Urinary bladder (tissue), 4 donors: ENCODE results near the gene CYS1. TPM values are rescaled to one million over a fixed set of nuclear protein-coding genes. Genes with fewer than 3 reads are reported as not detected.
"Not testable (repeated sequence)": the region's sequence is repeated elsewhere in the genome, so short reads cannot be mapped to it uniquely, and the experiment has no call there.

Source experiments
- DNase-seq: peaks from one replicate; pipeline ENCODE4 v3.0.0-alpha.2; 2015; ENCODE audit errors: extremely low spot score
- H3K27ac ChIP-seq: one replicate; pipeline ENCODE4 v1.5.1; 2013; ENCODE audit warnings: low read depth, mild to moderate bottlenecking, moderate library complexity
- H3K36me3 ChIP-seq: one replicate; pipeline ENCODE4 v1.6.1; 2013; ENCODE audit warnings: mild to moderate bottlenecking, moderate library complexity; ENCODE audit not compliant: insufficient read depth
- H3K4me1 ChIP-seq: one replicate; pipeline ENCODE4 v1.6.1; 2013; ENCODE audit warnings: mild to moderate bottlenecking, moderate library complexity; ENCODE audit not compliant: insufficient read depth
- H3K4me3 ChIP-seq: one replicate; pipeline ENCODE4 v1.5.1; 2013; ENCODE audit warnings: low read depth, low read length
- WGBS: extraction: QIAGEN DNeasy Blood & Tissue Kit; methylation state at CpG from one replicate; pipeline ENCODE4 v1.1.7; 2013; 5-methylcytosine and 5-hydroxymethylcytosine counted together
- polyA plus RNA-seq: library from polyadenylated mRNA; stranded (reverse); fragments of 200-250 nt; gene quantifications from one replicate; pipeline ENCODE4 v1.2.3, GENCODE V29; 2013
- total RNA-seq: library from RNA; depleted of rRNA; stranded (reverse); fragments of >200 nt; gene quantifications from one replicate; pipeline ENCODE4 v1.2.3, GENCODE V29; 2014
- donor health status: healthy with polysubstance abuse.
- donor health status: healthy.

The CYS1 gene
- total and polyA plus RNA-seq, 2 donors: 6.2 to 7.2 TPM

DNA sequence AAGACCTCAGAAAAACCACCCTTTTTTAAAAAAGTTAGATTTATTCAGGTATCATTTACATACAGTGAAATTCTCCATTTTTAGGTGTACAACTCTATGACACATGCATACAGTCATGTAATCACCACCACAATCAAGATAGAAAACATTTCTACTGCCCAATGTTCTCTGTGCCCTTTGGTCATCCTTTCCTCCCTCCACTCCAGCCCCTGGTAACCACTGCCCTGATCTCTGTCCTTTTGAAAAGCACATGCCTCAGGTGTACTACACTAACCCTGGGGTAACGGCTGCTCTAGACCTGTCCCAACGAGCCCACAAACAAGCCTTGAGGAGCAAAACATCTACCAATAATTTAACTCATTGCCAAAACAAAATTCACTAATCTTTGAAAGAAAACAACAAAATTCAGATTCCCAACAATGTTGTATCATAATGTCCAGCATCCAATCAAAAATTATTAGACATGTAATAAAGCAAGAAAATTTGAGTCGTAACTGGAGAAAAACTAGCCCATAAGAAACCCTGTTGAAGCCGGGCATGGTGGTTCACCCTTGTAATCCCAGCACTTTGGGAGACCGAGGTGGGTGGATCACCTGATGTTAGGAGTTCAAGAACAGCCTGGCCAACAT is 62.8 kb downstream of the CYS1 start:
- no peak overlapping the region for H3K4me3 ChIP-seq
- WGBS: 91% methylated on average over 5 of the region's 5 CpGs
- no peak overlapping the region for H3K27ac ChIP-seq
- no peaks in the 10 kb centered on the region for H3K36me3 ChIP-seq
- H3K4me1 ChIP-seq: no peaks in the 10 kb centered on the region
- no peak for DNase-seq

DNA sequence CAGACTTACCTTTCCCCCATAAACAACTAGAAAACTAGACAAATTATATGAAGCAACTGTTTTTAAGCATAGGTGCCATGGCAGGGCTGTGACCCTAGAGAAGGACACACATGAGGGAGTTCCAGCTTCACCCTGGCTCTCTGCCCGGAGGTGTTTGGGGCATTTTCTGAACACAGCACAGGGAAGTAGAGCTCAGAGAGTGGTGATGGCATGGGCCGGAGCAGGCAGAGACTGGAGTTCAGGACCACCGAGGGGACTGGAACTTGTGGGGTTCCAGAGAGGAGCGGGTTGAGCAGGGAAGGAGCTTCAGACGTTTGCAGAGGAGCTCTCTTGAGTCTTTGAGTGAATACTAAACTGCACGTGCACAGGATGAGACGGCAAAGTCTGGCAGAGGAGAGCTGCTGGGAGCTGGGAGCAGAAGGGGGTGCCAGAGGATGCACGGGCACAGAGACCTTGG is 63.4 kb downstream of the CYS1 start:
- Histone ChIP-seq H3K4me1 (no peaks in the 10 kb centered on the region), H3K27ac (no peak overlapping the region), H3K4me3 (no peak overlapping the region), H3K36me3 (no peaks in the 10 kb centered on the region)
- DNase-seq: no peak
- WGBS: 88% methylated on average over 8 of the region's 8 CpGs

DNA sequence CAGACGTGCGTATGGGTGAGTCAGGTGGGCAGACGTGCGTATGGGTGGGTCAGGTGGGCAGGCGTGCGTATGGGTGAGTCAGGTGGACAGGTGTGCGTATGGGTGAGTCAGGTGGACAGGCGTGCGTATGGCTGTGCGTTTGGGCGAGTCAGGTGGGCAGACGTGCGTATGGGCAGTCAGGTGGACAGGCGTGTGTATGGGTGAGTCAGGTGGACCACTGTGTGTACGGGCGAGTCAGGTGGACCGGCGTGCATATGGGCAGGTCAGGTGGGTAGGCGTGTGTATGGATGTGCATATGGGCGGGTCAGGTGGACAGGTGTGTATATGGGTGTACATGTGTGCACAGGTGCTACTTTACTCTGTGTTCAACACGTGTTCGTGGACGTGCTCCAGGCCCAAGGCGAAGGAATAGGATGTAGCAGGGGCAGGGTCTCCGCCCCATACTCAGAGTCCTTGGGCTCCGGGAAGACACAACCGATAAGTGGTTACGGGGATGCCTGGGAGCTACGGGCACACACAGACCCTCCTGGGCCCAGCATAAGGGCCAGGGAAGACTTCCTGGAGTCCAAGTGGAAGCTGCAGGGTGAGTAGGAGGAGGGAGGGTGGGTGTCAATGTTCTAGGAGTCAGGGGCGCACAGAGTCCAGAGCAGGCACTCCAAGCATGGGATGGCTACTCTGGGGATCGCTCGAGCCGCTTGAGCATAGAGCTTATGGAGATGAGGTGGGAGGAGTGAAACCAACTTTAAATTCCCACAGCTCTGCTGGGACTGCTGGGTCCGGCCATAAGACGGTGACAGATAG is 64.0 kb downstream of the CYS1 start:
- H3K36me3 ChIP-seq: no peaks in the 10 kb centered on the region
- WGBS: 91% methylated on average over 35 of the region's 35 CpGs
- H3K4me3 ChIP-seq: no peak overlapping the region
- H3K27ac ChIP-seq: no peak overlapping the region
- DNase-seq: no peak
- no peaks in the 10 kb centered on the region for H3K4me1 ChIP-seq

DNA sequence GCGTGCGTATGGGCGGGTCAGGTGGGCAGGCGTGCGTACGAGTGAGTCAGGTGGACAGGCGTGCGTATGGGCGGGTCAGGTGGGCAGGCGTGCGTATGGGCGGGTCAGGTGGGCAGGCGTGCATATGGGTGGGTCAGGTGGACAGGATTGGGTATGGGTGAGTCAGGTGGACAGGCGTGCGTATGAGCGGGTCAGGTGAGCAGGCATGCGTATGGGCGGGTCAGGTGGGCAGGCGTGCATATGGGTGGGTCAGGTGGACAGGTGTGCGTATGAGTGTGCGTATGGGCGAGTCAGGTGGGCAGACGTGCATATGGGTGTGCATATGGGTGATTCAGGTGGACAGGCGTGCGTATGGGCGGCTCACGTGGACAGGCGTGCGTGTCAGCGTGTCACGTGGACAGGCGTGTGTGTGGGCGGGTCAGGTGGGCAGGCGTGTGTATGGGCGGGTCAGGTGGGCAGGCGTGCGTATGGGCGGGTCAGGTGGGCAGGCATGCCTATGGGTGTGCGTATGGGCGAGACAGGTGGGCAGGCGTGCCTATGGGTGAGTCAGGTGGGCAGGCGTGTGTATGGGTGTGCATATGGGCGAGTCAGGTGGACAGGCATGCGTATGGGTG is 64.7 kb downstream of the CYS1 start:
- not testable (repeated sequence) for DNase-seq, H3K36me3 ChIP-seq, H3K4me3 ChIP-seq, H3K4me1 ChIP-seq, H3K27ac ChIP-seq
- 98% methylated on average over 44 of the region's 44 CpGs for WGBS

DNA sequence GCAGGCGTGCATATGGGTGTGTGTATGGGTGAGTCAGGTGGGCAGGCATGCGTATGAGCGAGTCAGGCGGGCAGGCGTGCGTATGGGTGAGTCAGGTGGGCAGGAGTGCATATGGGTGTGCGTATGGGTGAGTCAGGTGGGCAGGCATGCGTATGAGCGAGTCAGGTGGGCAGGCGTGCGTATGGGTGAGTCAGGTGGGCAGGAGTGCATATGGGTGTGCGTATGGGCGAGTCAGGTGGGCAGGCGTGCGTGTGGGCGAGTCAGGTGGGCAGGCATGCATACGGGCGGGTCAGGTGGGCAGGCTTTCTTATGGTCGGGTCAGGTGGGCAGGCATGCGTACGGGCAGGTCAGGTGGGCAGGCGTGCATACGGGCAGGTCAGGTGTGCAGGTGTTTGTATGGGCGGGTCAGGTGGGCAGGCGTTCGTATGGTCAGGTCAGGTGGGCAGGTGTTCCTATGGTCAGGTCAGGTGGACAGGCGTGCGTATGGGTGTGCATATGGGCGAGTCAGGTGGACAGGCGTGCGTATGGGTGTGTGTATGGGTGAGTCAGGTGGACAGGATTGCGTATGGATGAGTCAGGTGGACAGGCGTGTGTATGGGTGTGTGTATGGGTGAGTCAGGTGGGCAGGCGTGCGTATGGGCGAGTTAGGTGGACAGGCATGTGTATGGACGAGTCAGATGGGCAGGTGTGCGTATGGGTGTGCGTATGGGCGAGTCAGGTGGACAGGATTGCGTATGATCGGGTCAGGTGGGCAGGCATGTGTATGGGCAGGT is 65.6 kb downstream of the CYS1 start:
- no peak overlapping the region for H3K27ac ChIP-seq
- H3K4me3 ChIP-seq: no peak overlapping the region
- WGBS: 96% methylated on average over 42 of the region's 42 CpGs
- DNase-seq: no peak
- H3K4me1 ChIP-seq: no peaks in the 10 kb centered on the region
- no peaks in the 10 kb centered on the region for H3K36me3 ChIP-seq

DNA sequence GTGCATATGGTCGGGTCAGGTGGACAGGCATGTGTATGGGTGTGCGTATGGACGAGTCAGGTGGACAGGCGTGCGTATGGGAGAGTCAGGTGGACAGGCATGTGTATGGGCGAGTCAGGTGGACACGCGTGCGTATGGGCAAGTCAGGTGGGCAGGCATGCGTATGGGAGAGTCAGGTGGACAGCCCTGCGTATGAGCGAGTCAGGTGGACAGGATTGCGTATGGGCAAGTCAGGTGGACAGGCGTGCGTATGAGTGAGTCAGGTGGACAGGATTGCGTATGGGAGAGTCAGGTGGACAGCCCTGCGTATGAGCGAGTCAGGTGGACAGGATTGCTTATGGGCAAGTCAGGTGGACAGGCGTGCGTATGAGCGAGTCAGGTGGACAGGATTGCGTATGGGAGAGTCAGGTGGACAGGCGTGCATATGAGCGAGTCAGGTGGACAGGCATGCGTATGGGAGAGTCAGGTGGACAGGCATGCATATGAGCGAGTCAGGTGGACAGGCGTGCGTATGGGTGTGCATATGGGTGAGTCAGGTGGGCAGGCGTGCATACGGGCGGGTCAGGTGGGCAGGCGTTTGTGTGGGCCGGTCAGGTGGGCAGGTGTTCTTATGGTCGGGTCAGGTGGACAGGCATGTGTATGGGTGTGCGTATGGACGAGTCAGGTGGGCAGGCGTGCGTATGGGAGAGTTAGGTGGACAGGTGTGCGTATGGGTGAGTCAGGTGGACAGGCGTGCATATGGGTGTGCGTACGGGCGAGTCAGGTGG is 66.4 kb downstream of the CYS1 start:
- not testable (repeated sequence) for H3K4me3 ChIP-seq, H3K27ac ChIP-seq, H3K36me3 ChIP-seq, H3K4me1 ChIP-seq, DNase-seq
- WGBS: 95% methylated on average over 43 of the region's 43 CpGs

DNA sequence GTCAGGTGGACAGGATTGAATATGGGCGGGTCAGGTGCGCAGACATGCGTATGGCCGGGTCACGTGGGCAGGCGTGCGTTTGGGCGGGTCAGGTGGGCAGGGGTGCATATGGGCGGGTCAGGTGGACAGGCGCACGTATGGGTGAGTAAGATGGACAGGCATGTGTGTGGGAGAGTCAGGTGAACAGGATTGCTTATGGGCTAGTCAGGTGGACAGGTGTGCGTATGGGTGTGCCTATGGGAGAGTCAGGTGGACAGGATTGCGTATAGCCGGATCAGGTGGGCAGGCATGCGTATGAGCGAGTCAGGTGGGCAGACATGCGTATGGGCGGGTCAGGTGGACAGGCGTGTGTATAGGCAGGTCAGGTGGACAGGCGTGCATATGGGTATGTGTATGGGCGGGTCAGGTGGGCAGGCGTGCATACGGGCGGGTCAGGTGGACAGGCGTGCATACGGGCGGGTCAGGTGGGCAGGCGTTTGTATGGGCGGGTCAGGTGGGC is 67.2 kb downstream of the CYS1 start:
- DNase-seq: no peak
- no peaks in the 10 kb centered on the region for H3K36me3 ChIP-seq
- no peak overlapping the region for H3K4me3 ChIP-seq
- WGBS: 93% methylated on average over 29 of the region's 29 CpGs
- H3K4me1 ChIP-seq: no peaks in the 10 kb centered on the region
- H3K27ac ChIP-seq: no peak overlapping the region

DNA sequence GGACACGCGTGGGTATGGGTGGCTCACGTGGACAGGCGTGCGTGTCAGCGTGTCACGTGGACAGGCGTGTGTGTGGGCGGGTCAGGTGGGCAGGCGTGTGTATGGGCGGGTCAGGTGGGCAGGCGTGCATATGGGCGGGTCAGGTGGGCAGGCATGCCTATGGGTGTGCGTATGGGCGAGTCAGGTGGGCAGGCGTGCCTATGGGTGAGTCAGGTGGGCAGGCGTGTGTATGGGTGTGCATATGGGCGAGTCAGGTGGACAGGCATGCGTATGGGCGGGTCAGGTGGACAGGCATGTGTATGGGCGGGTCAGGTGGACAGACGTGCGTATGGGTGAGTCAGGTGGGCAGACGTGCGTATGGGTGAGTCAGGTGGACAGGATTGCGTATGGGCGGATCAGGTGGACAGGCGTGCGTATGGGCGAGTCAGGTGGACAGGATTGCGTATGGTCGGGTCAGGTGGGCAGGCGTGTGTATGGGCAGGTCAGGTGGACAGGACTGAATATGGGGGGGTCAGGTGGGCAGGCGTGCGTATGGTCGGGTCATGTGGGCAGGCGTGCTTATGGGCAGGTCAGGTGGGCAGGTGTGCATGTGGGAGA is 67.7 kb downstream of the CYS1 start:
- H3K4me1 ChIP-seq, H3K27ac ChIP-seq, H3K4me3 ChIP-seq, DNase-seq, H3K36me3 ChIP-seq: not testable (repeated sequence)
- WGBS: 95% methylated on average over 37 of the region's 37 CpGs

DNA sequence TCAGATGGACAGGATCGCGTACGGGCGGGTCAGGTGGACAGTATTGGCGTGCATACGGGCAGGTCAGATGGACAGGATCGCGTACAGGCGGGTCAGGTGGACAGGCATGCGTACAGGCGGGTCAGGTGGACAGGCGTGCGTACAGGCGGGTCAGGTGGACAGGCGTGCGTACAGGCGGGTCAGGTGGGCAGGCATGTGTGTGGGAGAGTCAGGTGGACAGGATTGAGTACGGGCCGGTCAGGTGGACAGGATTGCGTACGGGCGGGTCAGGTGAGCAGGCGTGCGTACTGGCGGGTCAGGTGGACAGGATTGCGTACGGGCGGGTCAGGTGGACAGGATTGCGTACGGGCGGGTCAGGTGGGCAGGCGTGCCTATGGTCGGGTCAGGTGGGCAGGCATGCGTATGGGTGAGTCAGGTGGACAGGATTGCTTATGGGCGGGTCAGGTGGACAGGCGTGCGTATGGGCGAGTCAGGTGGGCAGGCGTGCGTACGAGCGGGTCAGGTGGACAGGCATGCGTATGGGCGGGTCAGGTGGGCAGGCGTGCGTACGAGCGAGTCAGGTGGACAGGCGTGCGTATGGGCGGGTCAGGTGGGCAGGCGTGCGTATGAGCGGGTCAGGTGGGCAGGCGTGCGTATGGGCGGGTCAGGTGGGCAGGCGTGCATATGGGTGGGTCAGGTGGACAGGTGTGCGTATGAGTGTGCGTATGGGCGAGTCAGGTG is 68.4 kb downstream of the CYS1 start:
- not testable (repeated sequence) for H3K4me3 ChIP-seq, DNase-seq, H3K4me1 ChIP-seq, H3K27ac ChIP-seq, H3K36me3 ChIP-seq
- 96% methylated on average over 61 of the region's 61 CpGs for WGBS

DNA sequence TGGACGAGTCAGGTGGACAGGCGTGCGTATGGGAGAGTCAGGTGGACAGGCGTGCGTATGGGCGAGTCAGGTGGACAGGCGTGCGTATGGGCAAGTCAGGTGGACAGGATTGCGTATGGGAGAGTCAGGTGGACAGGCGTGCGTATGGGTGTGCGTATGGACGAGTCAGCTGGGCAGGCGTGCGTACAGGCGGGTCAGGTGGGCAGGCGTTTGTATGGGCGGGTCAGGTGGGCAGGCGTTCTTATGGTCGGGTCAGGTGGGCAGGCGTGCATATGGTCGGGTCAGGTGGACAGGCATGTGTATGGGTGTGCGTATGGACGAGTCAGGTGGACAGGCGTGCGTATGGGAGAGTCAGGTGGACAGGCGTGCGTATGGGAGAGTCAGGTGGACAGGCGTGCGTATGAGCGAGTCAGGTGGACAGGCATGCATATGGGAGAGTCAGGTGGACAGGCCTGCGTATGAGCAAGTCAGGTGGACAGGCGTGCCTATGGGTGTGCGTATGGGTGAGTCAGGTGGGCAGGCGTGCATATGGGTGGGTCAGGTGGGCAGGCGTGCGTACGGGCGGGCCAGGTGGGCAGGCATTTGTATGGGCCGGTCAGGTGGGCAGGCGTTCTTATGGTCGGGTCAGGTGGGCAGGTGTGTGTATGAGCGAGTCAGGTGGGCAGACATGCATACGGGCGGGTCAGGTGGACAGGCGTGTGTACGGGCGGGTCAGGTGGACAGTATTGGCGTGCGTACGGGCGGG is 69.2 kb downstream of the CYS1 start:
- H3K27ac ChIP-seq, H3K4me3 ChIP-seq, DNase-seq, H3K4me1 ChIP-seq, H3K36me3 ChIP-seq: not testable (repeated sequence)
- WGBS: 97% methylated on average over 52 of the region's 52 CpGs

DNA sequence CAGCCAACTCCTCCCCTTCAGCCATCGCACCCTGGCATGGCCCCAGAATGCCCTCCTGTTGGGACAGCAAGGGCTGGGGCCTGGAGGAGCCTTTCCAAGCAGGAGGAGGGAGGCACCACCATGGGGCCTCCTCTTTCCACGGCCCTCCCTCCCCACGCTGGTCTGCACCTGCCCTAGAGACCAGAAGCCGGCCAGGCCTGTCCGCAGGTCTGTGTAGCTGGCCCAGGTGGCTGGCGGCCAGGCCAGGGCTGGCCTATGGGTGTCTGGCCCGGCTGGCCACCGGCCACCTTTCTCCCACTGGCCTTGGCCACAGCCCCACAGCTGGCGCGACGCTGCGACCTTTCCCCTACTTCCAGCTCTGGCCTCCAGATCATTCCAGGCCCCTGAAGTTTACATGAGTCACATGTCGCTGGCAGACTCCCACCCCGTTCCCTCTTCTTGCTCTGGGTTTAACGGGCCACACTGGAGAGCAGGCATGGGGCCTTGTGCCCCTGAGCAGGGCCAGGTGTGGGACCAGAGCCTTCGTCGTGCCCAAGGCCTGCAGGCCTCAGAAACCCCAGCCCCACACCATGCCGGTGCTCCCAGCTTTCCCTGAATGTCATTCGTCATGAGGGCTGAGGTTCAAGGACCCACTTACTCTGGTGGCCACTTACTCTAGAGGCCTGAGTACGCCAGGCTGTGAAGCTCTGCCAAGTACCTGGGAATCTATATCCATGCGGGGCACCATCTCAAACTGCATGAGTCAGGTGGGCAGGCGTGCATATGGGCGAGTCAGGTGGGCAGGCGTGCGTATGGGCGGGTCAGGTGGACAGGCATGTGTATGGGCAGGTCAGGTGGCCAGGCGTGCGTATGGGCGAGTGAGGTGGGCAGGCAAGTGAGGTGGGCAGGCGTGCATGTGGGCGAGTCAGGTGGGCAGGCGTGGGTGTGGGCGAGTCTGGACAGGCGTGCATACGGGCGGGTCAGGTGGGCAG is 70.1 kb downstream of the CYS1 start:
- no peak for DNase-seq

More for the DNA sequence above, 70.1 kb downstream of the CYS1 start:
- WGBS: 59% methylated on average over 36 of the region's 36 CpGs
- Histone ChIP-seq H3K36me3 (no peaks in the 10 kb centered on the region), H3K4me3 (no peak overlapping the region), H3K4me1 (no peaks in the 10 kb centered on the region), H3K27ac (no peak overlapping the region)
